Measurements from ENCODE around the gene ARHGAP24. TPM values are rescaled to one million over a fixed set of nuclear protein-coding genes. Genes with fewer than 3 reads are reported as not detected.

Gene ARHGAP24
- total RNA-seq, 6 experiments from 2014 or later, result 4.0 to 7.3 (median 6.1) TPM

- Histone ChIP-seq H3K27me3 (no peaks in the 10 kb centered on the region), H3K4me3 (no peak overlapping the region), H3K4me1 (no peaks in the 10 kb centered on the region), H3K9me3 (no peaks in the 10 kb centered on the region), H3K36me3 (no peaks in the 10 kb centered on the region), H3K27ac (no peak overlapping the region)
- TF ChIP-seq CTCF (IDR thresholded peaks at IDR 0.05) (no peak), POLR2A (IDR thresholded peaks at IDR 0.05) (no peak)
- ATAC-seq (no peak), DNase-seq (no peak)
- 36% methylated on average over 2 of the region's 2 CpGs for WGBS (ENCODE audit: insufficient coverage, low coverage, low lambda C conversion rate, missing lambda C conversion rate)
- intact Hi-C loops (cut with DNase I), result no loop called here
Measured at GRCh38 chr4:85884251-85884650, 409.3 kb downstream of the ARHGAP24 start.

- 100% methylated on average over 1 of the region's 1 CpG for WGBS (ENCODE audit: insufficient coverage, low coverage, low lambda C conversion rate, missing lambda C conversion rate)
- no peaks in the 10 kb centered on the region for H3K27me3 ChIP-seq
- H3K4me3 ChIP-seq, result no peak overlapping the region
- DNase-seq (no peak), ATAC-seq (no peak)
- H3K4me1 ChIP-seq, result no peaks in the 10 kb centered on the region
- intact Hi-C loops (cut with DNase I), result no loop called here
- no peaks in the 10 kb centered on the region for H3K36me3 ChIP-seq
- TF ChIP-seq POLR2A (IDR thresholded peaks at IDR 0.05), result no peak
- TF ChIP-seq CTCF (IDR thresholded peaks at IDR 0.05), result no peak
- no peak overlapping the region for H3K27ac ChIP-seq
- no peaks in the 10 kb centered on the region for H3K9me3 ChIP-seq
Measured at GRCh38 chr4:85886665-85887064, 411.7 kb downstream of the ARHGAP24 start.

GRCh38 chr4:85889314-85889713 is 414.4 kb downstream of the ARHGAP24 start:
- Histone ChIP-seq H3K27ac (no peak overlapping the region), H3K27me3 (no peaks in the 10 kb centered on the region), H3K4me3 (no peak overlapping the region), H3K9me3 (no peaks in the 10 kb centered on the region), H3K4me1 (no peaks in the 10 kb centered on the region), H3K36me3 (no peaks in the 10 kb centered on the region)
- TF ChIP-seq CTCF (IDR thresholded peaks at IDR 0.05), result no peak
- no peak for TF ChIP-seq POLR2A (IDR thresholded peaks at IDR 0.05)
- ATAC-seq (no peak), DNase-seq (no peak)
- intact Hi-C loops (cut with DNase I), result no loop called here
- 67% methylated on average over 3 of the region's 3 CpGs for WGBS (ENCODE audit: insufficient coverage, low coverage, low lambda C conversion rate, missing lambda C conversion rate)

GRCh38 chr4:85895755-85896154 is 420.8 kb downstream of the ARHGAP24 start:
- H3K27me3 ChIP-seq, result no peaks in the 10 kb centered on the region
- intact Hi-C loops (cut with DNase I), result no loop called here
- H3K4me3 ChIP-seq, result no peak overlapping the region
- H3K27ac ChIP-seq, result no peak overlapping the region
- TF ChIP-seq CTCF (IDR thresholded peaks at IDR 0.05), result no peak
- no peak for TF ChIP-seq POLR2A (IDR thresholded peaks at IDR 0.05)
- H3K36me3 ChIP-seq, result no peaks in the 10 kb centered on the region
- 86% methylated on average over 3 of the region's 3 CpGs for WGBS (ENCODE audit: insufficient coverage, low coverage, low lambda C conversion rate, missing lambda C conversion rate)
- ATAC-seq (no peak), DNase-seq (no peak)
- H3K9me3 ChIP-seq, result no peaks in the 10 kb centered on the region
- H3K4me1 ChIP-seq, result no peaks in the 10 kb centered on the region

GRCh38 chr4:85898231-85898630 is 423.3 kb downstream of the ARHGAP24 start:
- Histone ChIP-seq H3K27me3 (no peaks in the 10 kb centered on the region), H3K36me3 (no peaks in the 10 kb centered on the region), H3K27ac (no peak overlapping the region), H3K4me3 (no peak overlapping the region), H3K9me3 (no peaks in the 10 kb centered on the region), H3K4me1 (no peaks in the 10 kb centered on the region)
- DNase-seq (no peak), ATAC-seq (no peak)
- no peak for TF ChIP-seq CTCF (IDR thresholded peaks at IDR 0.05)
- TF ChIP-seq POLR2A (IDR thresholded peaks at IDR 0.05), result no peak
- intact Hi-C loops (cut with DNase I), result no loop called here
- WGBS (ENCODE audit: insufficient coverage, low coverage, low lambda C conversion rate, missing lambda C conversion rate), result 79% methylated on average over 4 of the region's 4 CpGs

Data from right lobe of liver (tissue), 6 donors.